Bladder microvascular endothelial cell (primary cell): ENCODE results near the gene ANKUB1. TPM values are rescaled to one million over a fixed set of nuclear protein-coding genes. Genes with fewer than 3 reads are reported as not detected.

Experiments used
- total RNA-seq: library from RNA; depleted of rRNA; stranded (reverse); fragments of >200 nt; gene quantifications from 2 replicates; pipeline ENCODE4 v1.2.3, GENCODE V29; 2014

The ANKUB1 gene, protein sequence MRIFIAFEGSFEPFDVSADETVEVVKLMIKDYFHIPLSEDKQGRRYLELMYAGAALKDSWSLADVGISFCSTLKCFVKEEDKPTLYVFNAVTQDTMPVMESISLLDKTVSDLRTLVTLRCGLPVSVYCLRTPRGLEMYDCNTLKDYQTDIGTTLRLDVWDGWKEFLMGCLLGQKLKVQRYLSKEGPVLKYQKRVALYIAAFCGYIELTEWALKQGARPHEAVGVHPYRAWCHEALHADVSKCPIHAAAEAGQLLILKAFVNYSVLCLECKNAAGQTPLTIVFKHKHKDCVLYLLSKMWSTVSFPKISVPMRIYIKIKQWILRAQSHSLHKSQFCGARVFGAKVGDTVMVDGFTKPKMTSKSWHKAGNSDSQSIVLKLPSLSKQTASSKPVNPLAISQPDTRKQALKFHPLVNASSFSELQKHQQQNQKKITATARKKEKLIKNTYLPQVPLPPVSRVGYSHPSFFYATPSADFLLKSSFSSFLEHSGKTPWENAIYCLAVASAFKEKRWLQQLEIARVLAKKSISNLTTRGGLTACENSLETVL
- not detected in 2 replicates for total RNA-seq

DNA sequence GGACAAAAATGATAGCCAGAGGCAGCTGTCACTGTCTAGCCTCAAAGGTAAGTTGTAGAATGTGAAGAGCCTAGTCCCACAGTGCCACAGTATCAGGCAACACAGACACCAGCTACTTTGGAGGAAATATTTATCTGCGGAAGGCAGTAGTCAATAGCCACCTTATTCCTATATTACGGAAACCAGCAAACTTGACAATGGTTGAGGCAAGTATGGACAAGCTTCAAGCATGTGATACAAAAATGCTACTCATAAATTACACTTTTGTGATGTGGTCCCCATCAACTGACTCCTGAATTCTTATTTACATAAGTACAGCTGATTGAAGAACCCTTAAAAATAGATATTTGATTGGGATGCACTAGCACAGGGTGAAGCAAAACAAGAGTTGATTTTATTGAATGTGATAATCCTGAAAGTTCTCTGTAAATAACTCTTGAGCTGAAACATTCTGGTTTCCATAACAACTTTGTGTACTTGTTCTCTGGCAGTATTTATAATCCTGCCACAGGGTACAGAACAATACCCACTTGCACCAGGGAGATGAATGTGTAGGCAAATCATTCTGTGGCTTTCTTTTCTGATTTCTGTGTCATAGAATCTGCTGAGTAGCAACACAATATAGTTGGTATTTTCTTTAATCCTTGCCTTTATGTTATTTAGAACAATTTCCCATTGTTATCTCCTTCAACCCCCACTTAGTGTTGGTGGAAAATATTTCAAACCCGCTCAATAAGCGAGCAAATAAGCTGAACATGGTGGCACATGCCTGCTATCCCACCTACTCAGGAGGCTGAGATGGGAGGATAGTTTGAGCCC is at the start of gene ANKUB1:
Gene ANKUB1, minus strand, starts transcription at position 103 of the 819 bp plus-strand sequence. CDS start 188 bp downstream, outside the sequence.

DNA sequence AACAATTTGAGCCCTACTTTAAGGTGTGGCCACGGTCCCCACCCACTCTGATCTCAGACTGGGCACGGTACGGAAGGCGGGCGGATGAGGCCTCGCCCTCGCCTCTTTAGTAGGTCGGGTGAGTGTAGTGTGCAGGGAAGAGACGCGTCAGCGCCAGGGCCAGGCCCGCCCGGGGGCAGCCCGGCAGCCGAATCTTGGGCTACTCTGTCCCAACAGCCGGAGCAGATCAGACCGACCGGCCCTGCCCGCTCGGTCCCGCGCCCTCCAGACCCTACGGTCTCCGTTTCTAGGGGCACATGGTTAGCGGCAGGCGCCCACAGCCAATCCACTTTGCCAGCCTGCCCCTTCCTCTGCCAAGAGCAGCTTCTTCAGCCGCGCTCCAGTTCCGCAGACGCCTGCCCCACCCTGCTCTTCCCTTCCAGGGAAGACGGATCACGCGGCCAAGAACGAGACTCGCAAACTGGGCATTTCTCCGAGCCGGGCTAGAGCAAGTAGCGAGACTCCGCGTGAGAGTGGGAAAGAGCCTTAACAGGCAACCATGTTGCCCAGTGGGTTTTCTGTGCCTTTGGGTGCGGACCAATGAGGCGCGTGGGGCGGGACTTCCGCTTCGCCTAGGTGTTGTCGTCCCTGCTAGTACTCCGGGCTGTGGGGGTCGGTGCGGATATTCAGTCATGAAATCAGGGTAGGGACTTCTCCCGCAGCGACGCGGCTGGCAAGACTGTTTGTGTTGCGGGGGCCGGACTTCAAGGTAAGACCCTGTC is 20.4 kb upstream of the ANKUB1 start, which contains the start of gene RNF13:
Gene RNF13, plus strand, starts transcription at position 610 of the 761 bp plus-strand sequence. CDS start 32,812 bp downstream, outside the sequence.

DNA sequence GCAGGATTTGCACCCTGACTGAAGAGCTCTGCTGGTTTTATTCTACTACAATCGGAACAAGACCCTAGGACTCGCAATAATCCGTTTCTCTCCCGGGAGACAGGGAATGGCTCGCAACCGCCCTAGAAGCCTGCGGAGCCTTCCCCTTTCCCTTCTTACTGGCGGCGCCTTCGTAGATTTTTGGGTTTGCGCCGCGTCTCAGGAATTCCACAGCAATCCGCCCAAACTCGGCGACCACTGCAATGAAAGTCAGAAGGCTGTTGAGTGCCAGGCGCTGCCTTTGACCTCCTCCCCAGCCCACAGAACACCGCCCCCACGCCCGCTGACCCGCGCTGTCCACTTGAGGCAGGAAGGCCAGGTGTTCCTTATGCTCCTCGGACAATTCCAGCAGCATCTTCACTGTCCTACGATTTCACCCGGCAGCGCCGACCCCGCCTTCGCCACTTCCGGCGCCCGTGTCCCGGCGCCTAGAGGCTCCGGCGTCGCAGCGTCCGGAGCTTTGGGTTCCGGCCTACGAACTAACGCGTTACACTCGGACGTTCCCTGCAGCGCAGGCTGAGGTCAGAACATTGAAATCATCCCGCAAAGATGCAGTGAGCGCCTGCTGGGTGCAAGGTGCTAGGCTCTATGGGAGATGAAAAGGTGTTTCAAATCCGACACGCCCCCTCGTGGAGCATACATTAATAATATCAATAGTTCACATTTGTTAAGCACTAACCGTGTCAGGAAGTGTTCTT is 40.1 kb downstream of the ANKUB1 start, which contains the start of gene COMMD2:
Gene COMMD2, minus strand, starts transcription at position 439 of the 737 bp plus-strand sequence. Its CDS starts 45 bp downstream, at position 394.

Other genes with a start within 250 kb of the ANKUB1 start
- gene WWTR1, start 134.5 kb downstream of the ANKUB1 start, total RNA-seq, result 46.1 and 139 TPM in 2 replicates
- 24.7 and 25.3 TPM in 2 replicates for gene COMMD2, start 40.1 kb downstream of the ANKUB1 start, total RNA-seq
- 51.2 and 68.2 TPM in 2 replicates for gene RNF13, start 20.7 kb upstream of the ANKUB1 start, total RNA-seq
- 22.2 and 31.8 TPM in 2 replicates for gene PFN2, start 178.3 kb upstream of the ANKUB1 start, total RNA-seq